Stimulated activated CD4-positive, alpha-beta T cell treated with anti-CD3 and anti-CD28 coated beads, Interleukin-15, amount 100 ng/mL, for 24 hours (primary cell): Measurements from ENCODE around the gene SLC39A6.
"Not testable (repeated sequence)": the region's sequence is repeated elsewhere in the genome, so short reads cannot be mapped to it uniquely, and the experiment has no call there.

ENCODE experiments used
- DNase-seq: peaks from one replicate; pipeline ENCODE4 v3.0.0-alpha.2; 2020

SLC39A6 gene, protein sequence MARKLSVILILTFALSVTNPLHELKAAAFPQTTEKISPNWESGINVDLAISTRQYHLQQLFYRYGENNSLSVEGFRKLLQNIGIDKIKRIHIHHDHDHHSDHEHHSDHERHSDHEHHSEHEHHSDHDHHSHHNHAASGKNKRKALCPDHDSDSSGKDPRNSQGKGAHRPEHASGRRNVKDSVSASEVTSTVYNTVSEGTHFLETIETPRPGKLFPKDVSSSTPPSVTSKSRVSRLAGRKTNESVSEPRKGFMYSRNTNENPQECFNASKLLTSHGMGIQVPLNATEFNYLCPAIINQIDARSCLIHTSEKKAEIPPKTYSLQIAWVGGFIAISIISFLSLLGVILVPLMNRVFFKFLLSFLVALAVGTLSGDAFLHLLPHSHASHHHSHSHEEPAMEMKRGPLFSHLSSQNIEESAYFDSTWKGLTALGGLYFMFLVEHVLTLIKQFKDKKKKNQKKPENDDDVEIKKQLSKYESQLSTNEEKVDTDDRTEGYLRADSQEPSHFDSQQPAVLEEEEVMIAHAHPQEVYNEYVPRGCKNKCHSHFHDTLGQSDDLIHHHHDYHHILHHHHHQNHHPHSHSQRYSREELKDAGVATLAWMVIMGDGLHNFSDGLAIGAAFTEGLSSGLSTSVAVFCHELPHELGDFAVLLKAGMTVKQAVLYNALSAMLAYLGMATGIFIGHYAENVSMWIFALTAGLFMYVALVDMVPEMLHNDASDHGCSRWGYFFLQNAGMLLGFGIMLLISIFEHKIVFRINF

DNA sequence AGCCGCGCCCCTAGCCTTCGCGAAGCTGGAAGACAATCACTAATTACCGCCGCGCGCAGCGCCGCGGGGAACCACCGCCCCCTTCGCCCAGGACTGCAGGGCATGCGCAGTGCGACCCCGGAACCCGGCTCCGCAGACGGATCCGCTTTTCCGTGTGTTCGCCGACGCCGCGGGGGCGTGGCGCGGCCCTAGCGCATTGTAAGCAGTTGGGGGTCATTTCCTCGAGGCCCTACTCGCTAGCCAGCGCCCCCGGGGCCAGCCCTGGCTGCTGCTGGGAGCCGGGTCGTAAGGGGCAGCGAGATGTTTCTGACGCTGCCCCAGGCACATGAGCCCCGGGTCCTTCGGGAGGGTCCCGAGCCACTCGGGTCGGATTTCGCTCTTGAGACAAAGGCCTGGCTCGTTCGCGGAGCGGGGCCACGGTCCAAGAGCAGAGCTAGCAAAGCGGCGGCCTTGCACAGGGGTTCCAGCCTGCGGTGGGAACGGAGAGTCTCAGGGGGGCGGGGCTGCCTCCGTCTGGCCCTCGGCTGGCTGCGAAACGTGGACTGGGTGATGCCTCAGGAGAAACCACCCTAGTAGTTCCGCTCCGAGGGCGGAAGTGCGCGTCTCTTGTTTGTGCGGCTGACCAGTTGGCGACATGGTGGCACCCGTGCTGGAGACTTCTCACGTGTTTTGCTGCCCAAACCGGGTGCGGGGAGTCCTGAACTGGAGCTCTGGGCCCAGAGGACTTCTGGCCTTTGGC lies at the start of gene SLC39A6, which contains the start of gene ELP2:
SLC39A6 (minus strand) TSS at position 41 of the 739 bp plus-strand sequence. CDS start 2,333 bp downstream, outside the sequence.
ELP2 (plus strand) TSS at position 600 of the 739 bp plus-strand sequence; CDS start at position 635, 35 bp downstream.
- DNase-seq: peak; percentile 95

DNA sequence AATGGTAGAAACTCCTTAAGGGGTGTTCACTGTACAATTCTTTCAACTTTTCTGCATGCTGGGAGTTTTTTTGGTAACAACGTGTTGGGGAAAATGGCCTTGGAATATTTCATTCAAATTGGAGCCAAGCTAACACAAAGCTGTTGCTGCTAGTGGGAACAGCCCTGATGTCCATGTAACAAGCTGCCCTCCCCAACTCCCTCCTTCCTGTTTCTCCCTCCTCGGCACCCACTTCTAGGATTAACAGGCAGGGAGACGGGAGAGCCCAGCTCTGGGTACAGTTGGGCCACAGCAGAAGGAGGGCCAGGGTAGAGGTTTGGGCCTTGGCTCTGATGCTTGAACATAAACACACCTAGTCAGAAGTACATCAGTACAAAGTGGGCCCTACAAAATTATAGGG lies 48.8 kb upstream of the SLC39A6 start:
- DNase-seq: no peak

DNA sequence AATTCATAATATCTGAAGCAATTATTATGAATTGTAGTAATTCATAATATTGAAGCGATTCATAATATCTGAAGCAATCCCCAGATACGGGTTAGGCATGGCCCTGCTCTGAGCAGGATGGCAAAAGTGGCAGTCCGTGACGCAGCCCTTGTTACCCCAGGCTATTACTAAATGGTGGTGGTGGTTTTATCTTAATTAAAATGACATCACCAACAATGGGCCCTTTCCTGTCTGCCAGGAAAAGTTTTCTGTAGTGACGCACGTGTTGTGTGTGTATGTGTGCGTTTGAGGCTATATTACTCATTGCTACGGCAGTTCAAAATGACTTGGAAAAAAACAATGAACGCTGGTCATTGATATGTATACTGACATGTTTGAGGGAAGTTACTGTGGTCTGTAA lies 47.6 kb upstream of the SLC39A6 start:
- no peak for DNase-seq

DNA sequence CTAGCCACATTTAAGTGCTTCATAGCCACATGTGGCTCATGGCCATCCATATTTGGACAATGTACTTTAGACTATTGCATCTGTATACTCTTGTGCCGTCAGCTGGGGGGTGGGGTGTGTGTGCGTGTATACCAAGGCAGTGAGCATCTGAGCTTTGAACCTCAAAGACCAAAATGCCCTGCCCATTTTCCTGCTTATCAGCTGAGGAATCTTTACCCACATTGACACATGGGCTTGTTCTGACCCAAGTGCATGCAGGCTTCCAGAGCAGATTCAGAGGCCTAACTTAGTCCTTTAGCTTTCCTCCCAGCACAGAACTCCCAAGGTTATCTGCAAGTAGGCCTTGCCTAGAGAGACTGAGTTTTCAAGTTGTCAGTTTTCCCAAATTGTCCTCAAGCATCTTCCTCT lies 47.0 kb upstream of the SLC39A6 start:
- no peak for DNase-seq

DNA sequence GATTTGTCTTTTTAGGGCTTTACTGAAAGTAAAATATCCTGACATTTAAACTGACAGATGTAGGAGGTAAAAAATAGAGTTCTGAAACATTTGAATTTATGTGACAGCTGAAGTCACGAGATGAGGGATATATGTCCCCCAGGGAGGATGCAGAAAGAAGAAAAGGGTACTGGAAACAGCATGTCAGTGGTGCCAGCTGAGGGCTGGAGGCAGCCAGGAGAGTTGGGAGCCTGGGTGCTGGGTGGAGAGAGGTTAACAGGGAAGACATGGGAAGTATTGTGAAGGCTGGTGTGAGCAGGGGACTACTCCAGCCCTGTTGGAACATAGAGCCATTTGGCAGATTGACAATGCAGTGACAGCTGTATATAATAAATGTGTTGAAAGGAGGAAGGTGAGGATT lies 46.3 kb upstream of the SLC39A6 start:
- no peak for DNase-seq

DNA sequence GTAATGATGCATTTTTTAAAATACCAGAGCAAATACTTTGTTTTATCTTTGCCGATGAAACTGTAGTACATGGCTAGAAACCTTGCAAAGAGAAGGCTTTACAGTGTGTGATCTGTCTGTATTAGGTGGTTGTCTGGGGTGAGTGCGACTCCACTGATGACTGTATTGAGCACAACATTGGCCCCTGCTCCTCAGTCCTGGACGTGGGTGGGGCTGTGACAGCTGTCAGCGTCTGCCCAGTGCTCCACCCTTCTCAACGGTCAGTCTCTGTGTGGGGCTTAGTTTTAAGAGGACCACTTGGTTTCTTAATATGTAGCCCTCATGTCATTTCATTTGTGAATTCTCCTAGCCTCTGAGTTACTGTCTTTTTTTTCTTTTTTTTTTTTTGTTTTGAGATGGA lies 40.8 kb upstream of the SLC39A6 start:
- DNase-seq: no peak

DNA sequence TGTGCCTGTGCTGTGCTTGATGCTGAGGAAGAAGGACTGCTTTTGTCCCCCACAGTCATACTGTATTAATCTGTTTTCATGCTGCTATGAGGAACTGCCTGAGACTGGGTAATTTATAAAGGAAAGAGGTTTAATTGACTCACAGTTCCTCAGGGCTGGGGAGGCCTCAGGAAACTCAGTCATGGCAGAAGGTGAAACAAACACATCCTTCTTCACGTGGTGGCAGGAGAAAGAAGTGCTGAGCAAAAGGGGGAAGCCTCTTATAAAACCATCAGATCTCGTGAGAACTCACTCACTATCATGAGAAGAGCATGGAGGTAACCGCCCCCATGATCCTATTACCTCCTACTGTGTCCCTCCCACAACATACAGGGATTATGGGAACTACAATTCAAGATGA lies 39.2 kb upstream of the SLC39A6 start:
- DNase-seq: not testable (repeated sequence)

DNA sequence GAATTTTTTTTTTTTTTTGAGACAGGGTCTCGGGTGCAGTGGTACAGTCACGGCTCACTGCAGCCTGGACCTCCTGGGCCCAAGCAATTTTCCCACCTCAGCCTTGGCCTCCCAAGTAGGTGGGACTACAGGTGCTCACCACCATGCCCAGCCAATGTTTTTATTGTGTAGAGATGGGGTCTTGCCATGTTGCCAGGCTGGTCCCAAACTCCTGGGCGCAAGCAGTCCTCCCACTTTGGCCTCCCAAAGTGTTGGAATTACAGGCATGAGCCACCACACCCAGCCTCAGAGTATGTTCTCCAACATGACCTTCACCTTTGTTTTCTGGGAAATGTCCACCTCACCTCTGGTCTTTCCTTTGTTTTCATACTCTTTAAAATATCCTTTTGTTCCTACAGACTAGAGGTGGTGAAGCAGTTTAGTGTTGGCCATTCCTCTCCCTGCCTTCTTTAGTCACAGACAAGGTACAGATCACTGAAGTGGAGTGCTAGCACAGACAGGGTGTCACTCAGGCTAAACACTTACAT lies 38.6 kb upstream of the SLC39A6 start:
- DNase-seq: no peak

DNA sequence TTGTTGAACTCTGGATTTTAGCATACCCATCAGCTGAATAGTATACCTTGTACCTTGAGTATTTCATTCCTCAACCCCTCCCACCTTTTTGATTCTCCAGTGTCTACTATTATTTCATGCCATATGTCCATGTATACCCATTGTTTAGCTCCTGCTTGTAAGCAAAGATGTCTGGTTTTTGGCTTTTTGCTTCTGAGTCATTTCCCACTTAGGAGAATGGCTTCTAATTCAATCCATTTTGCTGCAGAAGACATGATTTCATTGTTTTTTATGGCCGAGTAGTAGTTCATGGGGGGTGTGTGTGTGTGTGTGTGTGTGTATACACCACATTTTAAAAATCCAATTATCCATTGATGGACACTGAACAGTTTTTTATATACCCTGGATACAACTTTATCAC lies 33.8 kb upstream of the SLC39A6 start:
- DNase-seq: no peak

DNA sequence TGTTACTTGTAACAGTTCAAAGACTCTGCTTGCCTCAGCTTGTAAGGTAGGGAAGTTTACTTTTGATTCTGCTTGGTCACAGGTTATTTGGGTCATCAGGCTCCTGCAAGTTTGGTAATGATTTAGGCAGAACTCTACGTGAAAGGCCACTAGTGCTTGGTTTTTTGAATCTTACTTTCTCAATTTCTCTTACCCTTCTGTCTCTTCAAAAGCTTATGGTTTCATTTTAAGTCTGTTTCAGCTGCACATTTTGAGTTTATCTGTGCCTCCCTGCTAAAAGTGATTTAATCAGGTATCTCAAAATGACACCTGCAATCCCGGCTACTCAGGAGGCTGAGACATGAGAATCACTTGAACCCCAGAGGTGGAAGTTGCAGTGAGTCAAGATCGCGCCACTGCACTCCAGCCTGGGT lies 31.8 kb upstream of the SLC39A6 start:
- DNase-seq: no peak

DNA sequence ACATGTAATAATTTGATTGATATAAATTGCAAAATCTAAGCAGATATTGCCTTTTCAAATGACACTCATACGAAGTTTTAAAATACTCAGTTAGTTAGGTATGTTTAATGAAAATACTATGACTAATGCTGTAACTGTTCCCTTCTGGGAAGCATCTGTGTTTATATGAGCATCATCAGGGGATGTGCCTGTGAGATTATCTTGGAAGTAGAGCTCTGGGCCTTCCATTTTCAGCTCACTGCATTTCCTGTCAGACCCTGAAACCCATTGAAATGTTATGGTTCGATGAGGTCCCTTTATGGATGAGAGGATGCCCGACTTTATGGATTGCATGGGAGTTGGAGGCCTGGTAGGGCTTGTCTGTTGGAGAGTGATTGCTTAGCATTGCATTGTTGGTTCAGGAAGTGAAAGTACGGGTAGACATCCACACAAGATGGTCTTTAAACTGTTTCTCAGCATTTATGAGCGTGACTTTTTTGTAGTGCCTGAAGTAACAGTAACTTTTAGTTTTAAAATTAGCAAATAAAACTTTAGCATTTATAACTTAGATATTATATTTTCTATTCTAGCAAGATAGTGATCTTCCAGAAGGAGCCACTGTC lies 29.2 kb upstream of the SLC39A6 start:
- no peak for DNase-seq

DNA sequence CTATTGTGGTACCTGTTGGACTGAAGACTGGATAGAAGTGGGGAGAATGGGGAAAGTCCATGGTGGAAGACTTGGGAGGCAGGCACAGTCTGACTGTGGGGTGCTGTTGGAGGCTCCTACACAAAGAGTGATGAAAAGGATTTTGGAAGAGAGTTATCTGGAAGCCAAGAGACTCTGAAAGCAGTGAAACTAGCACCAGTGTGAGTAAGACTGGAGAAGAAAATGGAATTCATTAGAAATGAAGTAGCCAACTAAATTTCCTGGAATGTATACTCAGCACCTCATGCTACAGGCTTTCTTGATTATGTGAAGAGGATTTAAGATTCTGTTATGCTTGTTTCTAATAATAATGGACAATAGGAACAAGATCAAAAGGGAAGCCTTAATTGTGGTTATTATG lies 28.3 kb upstream of the SLC39A6 start:
- no peak for DNase-seq

DNA sequence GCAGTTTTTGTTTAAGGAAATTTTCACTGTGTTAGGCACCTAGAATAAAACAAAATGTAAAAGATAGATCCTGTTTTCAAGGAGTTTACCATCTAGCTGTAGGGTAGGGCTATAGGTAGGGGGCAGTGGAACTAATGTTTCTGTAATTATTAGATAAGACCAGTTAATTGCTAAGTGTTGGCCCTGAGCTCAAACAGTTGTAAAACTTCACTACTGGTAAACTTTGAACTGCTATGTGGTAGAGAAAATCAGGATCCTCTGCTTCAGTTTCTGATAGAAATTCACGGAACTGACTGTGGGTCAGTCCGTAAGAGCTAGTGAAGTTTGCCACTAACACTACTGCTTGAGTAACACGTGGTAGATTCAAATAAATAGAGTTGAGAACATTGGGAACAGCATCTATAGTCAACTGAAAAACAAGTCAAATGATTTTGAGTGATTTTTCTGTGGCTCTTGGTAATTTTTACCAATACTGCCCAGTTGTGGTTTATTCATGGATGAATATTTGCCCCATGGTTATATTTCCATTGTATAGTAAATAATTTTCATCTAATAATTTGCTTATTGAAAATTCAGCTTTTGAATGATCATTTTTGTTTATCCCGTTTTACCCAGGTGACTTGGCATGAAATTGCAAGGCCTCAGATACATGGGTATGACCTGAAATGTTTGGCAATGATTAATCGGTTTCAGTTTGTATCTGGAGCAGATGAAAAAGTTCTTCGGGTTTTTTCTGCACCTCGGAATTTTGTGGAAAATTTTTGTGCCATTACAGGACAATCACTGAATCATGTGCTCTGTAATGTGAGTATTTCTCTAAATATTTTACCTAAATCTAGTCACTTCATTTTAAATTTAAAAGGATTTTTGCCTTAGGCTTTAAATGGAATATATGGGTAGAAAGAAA lies 27.0 kb upstream of the SLC39A6 start:
- no peak for DNase-seq

DNA sequence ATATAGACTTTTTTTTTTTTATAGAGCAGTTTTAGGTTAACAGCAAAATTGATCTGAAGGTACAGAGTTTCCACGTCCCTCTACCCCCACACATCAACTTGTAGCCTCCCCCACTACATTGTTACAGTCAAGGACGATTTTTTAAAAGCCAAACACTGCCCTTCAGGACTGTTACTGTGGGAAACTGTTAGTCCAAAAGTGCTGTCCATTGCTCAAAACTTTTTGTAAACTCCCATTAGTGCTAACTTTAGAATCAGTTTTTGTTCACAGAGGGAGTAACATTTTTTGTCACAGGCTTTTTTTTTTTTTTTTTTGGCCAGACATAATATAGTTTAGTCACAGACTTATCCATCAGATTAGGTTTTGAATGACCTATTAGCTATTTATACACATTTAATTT lies 24.6 kb upstream of the SLC39A6 start:
- no peak for DNase-seq

DNA sequence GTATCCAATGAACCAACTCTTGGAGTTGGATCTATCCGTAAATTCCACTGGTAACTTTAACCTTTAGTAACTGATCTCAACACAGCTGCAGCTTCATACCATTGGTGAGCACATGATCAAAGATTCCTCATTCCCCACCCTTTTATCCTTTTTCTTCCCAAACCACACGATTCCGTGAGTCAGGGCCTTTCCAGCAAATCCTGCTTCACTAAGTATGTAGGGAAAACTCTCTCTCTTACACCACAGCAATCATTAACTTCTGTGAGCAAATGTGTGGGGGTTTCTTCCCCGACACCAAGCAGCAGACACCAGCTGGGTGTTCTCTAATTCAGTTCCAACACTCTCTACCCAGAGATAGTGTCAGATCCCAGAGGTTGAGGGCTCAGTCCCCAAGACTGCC lies 24.1 kb upstream of the SLC39A6 start:
- no peak for DNase-seq

DNA sequence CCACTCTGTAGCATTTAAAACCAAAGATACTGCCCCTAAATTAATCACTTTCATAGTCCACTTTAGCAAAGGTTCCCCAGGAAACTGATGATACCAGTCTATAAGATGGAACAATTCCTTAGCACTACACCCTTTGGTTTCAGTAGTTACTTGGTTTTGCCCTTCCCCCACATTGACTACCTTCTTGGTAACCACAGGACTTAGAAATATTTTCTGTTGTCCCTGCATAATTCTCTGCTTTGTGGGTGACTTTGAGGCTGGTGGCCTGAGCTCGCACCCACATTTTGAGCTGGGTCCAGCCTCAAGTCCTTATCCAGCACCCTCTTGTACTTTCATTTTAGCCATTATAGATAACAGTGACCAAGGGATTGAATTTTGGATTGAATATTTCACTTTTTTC lies 23.6 kb upstream of the SLC39A6 start:
- no peak for DNase-seq

DNA sequence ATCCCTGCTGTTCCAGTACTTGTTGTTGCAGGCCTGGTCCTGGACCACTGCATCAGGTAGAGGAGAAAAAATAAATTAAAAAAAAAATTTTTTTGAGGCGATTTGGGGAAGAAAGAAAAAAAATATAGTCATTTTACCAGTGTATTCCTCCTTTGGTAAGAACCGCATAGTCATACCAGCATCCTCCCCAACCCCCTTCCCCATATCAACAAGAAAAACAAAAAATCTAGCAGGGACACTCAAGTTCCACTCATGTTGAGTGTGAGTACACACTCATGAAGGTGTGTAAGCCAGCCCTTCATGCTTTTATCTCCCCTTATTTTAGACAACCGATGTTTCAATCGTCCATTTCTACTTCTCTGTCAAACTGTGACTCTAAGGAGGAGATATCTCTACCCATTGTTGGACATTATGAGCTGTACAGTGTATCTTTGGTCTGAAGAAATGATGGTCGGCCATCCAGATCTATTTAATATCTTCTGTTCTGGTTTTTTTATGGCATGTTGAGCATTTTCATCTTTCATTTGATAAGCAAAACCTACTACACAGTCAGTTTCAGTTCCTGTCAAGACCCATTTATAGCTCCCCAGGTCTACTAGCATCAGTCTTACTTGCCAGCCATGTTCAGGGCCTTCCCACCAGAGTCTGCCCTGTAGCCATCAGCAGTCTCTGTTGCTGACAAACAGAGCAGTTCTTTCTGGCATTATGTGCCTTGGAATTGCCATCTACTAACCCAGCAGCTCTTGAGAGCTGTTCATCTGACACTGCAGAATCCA lies 20.6 kb upstream of the SLC39A6 start:
- DNase-seq: no peak

DNA sequence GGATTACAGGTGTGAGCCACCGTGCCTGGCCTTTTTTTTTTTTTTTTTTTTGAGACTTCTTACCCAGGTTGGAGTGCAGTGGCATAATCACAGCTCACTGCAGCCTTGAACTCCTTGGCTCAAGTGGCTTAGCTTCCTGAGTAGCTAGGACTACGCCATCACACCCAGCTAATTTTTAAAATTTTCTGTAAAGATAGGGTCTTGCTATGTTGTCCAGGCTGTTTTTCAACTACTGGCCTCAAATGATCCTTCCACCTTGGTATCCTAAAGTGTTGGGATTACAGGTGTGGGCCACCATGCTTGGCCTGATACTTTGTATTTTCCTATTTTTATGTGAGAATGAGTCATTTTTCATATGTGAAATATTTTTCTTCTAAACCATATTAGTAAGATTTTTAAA lies 14.3 kb upstream of the SLC39A6 start:
- DNase-seq: no peak

DNA sequence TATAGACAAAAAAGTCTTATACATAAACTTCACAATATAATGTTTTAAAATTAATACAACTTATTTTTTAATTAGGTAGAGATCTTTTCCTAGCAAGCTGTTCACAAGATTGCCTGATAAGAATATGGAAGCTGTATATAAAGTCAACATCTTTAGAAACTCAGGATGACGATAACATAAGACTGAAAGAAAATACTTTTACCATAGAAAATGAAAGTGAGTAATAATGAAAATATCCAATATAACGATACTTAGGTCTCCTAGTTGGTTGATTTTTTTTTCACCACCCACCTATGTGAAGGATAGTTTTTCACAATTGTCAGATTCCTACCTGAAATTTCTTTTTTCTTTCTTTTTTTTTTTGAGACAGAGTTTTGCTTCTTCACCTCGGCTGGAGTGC lies 13.6 kb upstream of the SLC39A6 start:
- DNase-seq: no peak

DNA sequence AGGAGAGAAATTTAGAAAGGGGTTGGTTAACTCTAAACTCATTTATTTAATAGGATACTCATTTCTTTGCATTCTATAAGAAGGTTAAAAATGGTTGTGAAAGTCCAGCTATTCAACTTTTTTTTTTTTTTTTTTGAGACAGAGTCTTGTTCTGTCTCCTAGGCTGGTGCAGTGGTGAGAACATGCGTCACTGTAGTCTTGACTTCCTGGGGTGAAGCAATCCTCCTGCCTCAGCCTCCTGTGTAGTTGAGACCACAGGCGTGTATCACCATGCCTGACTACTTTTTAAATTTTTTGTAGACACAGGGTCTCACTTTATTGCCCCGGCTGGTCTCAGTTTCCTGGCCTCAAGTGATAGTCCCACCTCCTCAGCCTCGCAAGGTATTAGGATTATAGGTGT lies 12.4 kb upstream of the SLC39A6 start:
- DNase-seq: no peak

DNA sequence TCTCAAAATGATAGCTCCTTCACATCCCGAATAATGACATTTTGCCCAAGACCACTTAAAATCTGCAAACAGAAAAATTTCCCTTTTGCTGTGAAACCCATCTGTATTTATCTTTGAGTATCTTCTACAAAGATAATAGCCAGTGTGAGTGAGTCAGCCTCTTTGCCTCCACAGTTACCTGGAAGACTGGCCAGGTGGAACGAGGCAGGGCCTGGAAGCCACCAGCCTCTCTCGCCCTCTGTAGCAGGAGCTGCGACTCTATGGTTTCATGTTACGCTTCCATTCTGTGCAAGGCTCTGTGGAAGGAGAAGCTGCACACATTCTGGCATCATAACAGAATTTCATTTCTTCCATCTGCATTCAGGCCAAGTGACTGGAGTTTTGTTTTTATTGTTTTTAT lies 10.1 kb upstream of the SLC39A6 start:
- DNase-seq: no peak
